OCI-LY7 (cell line): Measurements from ENCODE around the gene RFK. TPM values are rescaled to one million over a fixed set of nuclear protein-coding genes. Genes with fewer than 3 reads are reported as not detected.

Experiments
- BruUV-seq: library from RNA; stranded (reverse); fragments of 400-500 nt; replicated peaks from 2 replicates; lab custom pipeline; 2021; lab: Mats Ljungman, UMichigan
- CTCF ChIA-PET: fragments of 300-600 bp; sonication (Branson Sonifier 250); formaldehyde crosslinking; loops from one replicate; lab custom pipeline; 2022; ENCODE audit warnings: antibody characterized with exemption; ENCODE audit not compliant: unreplicated experiment; lab: Charles Lee
- POLR2A ChIA-PET: fragments of 300-600 bp; sonication (Branson Sonifier 250); formaldehyde crosslinking; loops from one replicate; lab custom pipeline; 2022; ENCODE audit warnings: antibody characterized with exemption; lab: Charles Lee
- DNase-seq: peaks from one replicate; pipeline ENCODE4 v3.0.0-alpha.2; 2015; ENCODE audit warnings: low spot score
- H2AFZ ChIP-seq: fragments of 200-600 bp; sonication (generic), shearing (Covaris generic); 2 replicates; pipeline ENCODE4 v1.6.1; 2014; ENCODE audit warnings: mild to moderate bottlenecking, antibody characterized with exemption, low read length, moderate library complexity
- H3K27ac ChIP-seq: fragments of 200-600 bp; sonication (generic); 2 replicates; pipeline ENCODE4 v1.5.1; 2014; ENCODE audit warnings: mixed run types, low read depth, mild to moderate bottlenecking, moderate library complexity, low read length, inconsistent platforms; ENCODE audit not compliant: poor library complexity, severe bottlenecking
- H3K36me3 ChIP-seq: fragments of 200-600 bp; sonication (generic); 2 replicates; pipeline ENCODE4 v1.6.1; 2014; ENCODE audit warnings: mild to moderate bottlenecking, antibody characterized with exemption, low read length, moderate library complexity, mixed read lengths; ENCODE audit not compliant: insufficient read depth
- H3K4me1 ChIP-seq: fragments of 200-600 bp; sonication (generic); 2 replicates; pipeline ENCODE4 v1.5.1; 2014; ENCODE audit warnings: mild to moderate bottlenecking, low read length; ENCODE audit not compliant: insufficient read depth, poor library complexity, severe bottlenecking
- H3K4me2 ChIP-seq: fragments of 200-600 bp; sonication (generic); 2 replicates; pipeline ENCODE4 v1.6.1; 2014; ENCODE audit warnings: mild to moderate bottlenecking, low read length
- H3K4me3 ChIP-seq: fragments of 200-600 bp; sonication (generic); 2 replicates; pipeline ENCODE4 v1.5.1; 2014; ENCODE audit warnings: mild to moderate bottlenecking, low read depth, low read length; ENCODE audit not compliant: poor library complexity, severe bottlenecking
- H3K79me2 ChIP-seq: fragments of 200-600 bp; sonication (generic); 2 replicates; pipeline ENCODE4 v1.6.1; 2016; ENCODE audit warnings: low read depth, mild to moderate bottlenecking, low read length, moderate library complexity, mixed read lengths; ENCODE audit not compliant: insufficient read depth
- H3K9me2 ChIP-seq: fragments of 200-600 bp; sonication (generic); 2 replicates; pipeline ENCODE4 v1.6.1; 2016; ENCODE audit warnings: mild to moderate bottlenecking, low read length, mixed read lengths; ENCODE audit not compliant: insufficient read depth
- H3K9me3 ChIP-seq: fragments of 200-600 bp; sonication (generic); 2 replicates; pipeline ENCODE4 v1.6.1; 2014; ENCODE audit warnings: mild to moderate bottlenecking, mixed run types, low read length, mixed read lengths
- H4K20me1 ChIP-seq: fragments of 200-600 bp; sonication (generic); 2 replicates; pipeline ENCODE4 v1.6.1; 2014; ENCODE audit warnings: mild to moderate bottlenecking, antibody characterized with exemption, low read length, moderate library complexity, mixed read lengths; ENCODE audit not compliant: insufficient read depth
- CTCF ChIP-seq: fragments of 200-600 bp; sonication (generic); conservative IDR thresholded peaks from 2 replicates; pipeline ENCODE4 v1.5.1; 2014; ENCODE audit warnings: mild to moderate bottlenecking, antibody characterized with exemption, low read length, moderate library complexity, mixed read lengths
- EZH2phosphoT487 ChIP-seq: fragments of 200-600 bp; sonication (generic); IDR thresholded peaks from 2 replicates; pipeline ENCODE4 v1.6.1; 2018; ENCODE audit warnings: low read depth, borderline replicate concordance, mild to moderate bottlenecking, mixed run types, antibody characterized with exemption, low read length, moderate library complexity, mixed read lengths
- intact Hi-C: fragments of 100-400 bp; cut with micrococcal nuclease; formaldehyde crosslinking; loops from one replicate; pipeline ENCODE4 v1.10.0; 2022; ENCODE audit not compliant: unreplicated experiment
- total RNA-seq, 2 experiments: library from RNA; depleted of rRNA in 1 of 2; stranded (reverse); fragments of >200 nt in 1 of 2; shearing (Covaris generic) in 1 of 2; gene quantifications; 2 replicates each; pipeline ENCODE4 v1.2.3, GENCODE V29; 2014 to 2022

Gene RFK
- total RNA-seq, 2 experiments from 2014 or later = 28.7 to 37.8 TPM

DNA sequence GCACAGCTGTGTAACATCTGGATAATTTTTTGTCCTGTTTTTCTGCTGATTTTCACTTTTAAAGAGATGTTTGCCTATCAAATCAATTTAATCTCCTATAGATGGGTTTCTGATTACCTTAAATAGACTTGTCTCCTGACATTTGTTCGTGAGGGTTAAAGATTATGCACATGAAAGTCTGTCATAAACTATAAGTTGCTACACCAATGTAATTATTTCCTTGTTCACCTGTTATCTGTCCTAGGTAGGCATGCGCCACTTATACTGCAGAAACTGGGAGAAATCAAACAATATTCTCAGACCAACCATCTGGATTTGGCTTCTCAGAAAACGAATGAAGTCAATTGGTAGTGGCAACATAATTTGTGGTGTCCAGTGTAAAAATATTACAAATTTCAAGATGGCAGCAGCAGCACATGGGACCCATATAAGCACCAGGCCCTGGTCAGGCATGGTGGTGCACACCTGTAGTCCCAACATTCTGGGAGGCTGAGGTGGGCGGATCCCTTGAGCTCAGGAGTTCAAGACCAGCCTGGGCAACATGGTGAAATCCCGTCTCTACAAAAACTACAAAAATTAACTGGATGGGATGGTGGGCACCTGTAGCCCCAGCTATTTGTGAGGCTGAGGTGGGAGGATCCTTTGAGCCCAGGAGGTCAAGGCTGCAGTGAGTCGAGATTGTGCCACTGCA, 20.3 kb downstream of the RFK start:
- Histone ChIP-seq H3K9me3 (no peaks in the 10 kb centered on the region), H3K79me2 (no peaks in the 10 kb centered on the region), H3K4me2 (peak overlapping the region; percentile 45; the same call in 1 of the 2 replicates), H3K9me2 (no peaks in the 10 kb centered on the region), H4K20me1 (no peaks in the 10 kb centered on the region), H3K36me3 (no peaks in the 10 kb centered on the region), H2AFZ (peak overlapping the region; percentile 71; the same call in 1 of the 2 replicates), H3K4me1 (peaks cover 50% of the 10 kb centered on the region), H3K4me3 (no peak overlapping the region), H3K27ac (no peak overlapping the region)
- ChIA-PET CTCF (interaction anchor here (0.9 to 1.6 kb wide), 2 partner anchors 10 to 19 kb away, joined by 3 to 4 read pairs; no protein-coding TSS in a partner anchor), POLR2A (interaction anchor here (0.8 to 9.6 kb wide), 4 partner anchors 10 to 223 kb away, joined by 3 to 74 read pairs (median 6); partner anchors contain the start of gene RFK)
- intact Hi-C loops = no loop called here
- no TSS peak for BruUV-seq
- TF ChIP-seq EZH2phosphoT487 (no peak), CTCF (no peak)
- DNase-seq = no peak

GRCh38 chr9:76373173-76373783, 20.9 kb downstream of the RFK start:
- H3K4me1 ChIP-seq = peaks cover 56% of the 10 kb centered on the region
- peak overlapping the region; percentile 71 for H2AFZ ChIP-seq
- no TSS peak for BruUV-seq
- no peaks in the 10 kb centered on the region for H3K79me2 ChIP-seq
- H3K4me3 ChIP-seq = no peak overlapping the region
- TF ChIP-seq CTCF (no peak), EZH2phosphoT487 (no peak)
- H3K27ac ChIP-seq = peak overlapping the region; percentile 88
- no peaks in the 10 kb centered on the region for H3K36me3 ChIP-seq
- DNase-seq = peak; percentile 33
- H3K9me3 ChIP-seq = no peaks in the 10 kb centered on the region
- no peaks in the 10 kb centered on the region for H4K20me1 ChIP-seq
- H3K4me2 ChIP-seq = peak overlapping the region; percentile 45
- no peaks in the 10 kb centered on the region for H3K9me2 ChIP-seq
- intact Hi-C loops = no loop called here
- ChIA-PET POLR2A (interaction anchor here (0.7 to 9.6 kb wide), 2 partner anchors 20 to 31 kb away, joined by 3 to 74 read pairs; partner anchors contain the start of gene RFK), CTCF (interaction anchor here (1.6 kb wide), 1 partner anchor 10 kb away, joined by 3 read pairs; no protein-coding TSS in a partner anchor)
